OCI-LY3 (cell line): Measurements from ENCODE around the gene TUBGCP3.

Experiments
- H2AFZ ChIP-seq: fragments of 200-600, 300-600 bp; shearing (Covaris generic); 2 replicates; pipeline ENCODE4 v1.6.0; 2014; ENCODE audit warnings: antibody characterized with exemption, low read depth, low read length
- H3K27ac ChIP-seq: fragments of 200-600, 300-600 bp; sonication (generic); 2 replicates; pipeline ENCODE4 v1.5.1; 2014; ENCODE audit warnings: mild to moderate bottlenecking, low read length, moderate library complexity, mixed read lengths
- H3K27me3 ChIP-seq: fragments of 200-600, 300-600 bp; sonication (generic); 2 replicates; pipeline ENCODE4 v1.6.1; 2014; ENCODE audit warnings: low read depth, low read length, mixed read lengths
- H3K36me3 ChIP-seq: fragments of 200-600, 300-600 bp; sonication (generic); replicated peaks from 2 replicates; pipeline ENCODE3; 2014; ENCODE audit warnings: low read depth, low read length, mixed read lengths
- H3K4me1 ChIP-seq: fragments of 300-600, 200-600 bp; sonication (generic); 2 replicates; pipeline ENCODE4 v1.6.1; 2014; ENCODE audit warnings: low read length, mixed read lengths
- H3K4me2 ChIP-seq: fragments of 200-600, 300-600 bp; sonication (generic); 2 replicates; pipeline ENCODE4 v1.6.1; 2014; ENCODE audit warnings: low read length, mixed read lengths
- H3K4me3 ChIP-seq: fragments of 300-600, 200-600 bp; sonication (generic); 2 replicates; pipeline ENCODE4 v1.5.1; 2014; ENCODE audit warnings: antibody characterized with exemption, mild to moderate bottlenecking, low read length, moderate library complexity
- H3K79me2 ChIP-seq: fragments of 300-600, 200-600 bp; shearing (Covaris generic); 2 replicates; pipeline ENCODE4 v1.6.1; 2014; ENCODE audit warnings: mild to moderate bottlenecking, low read length, mixed read lengths
- H3K9ac ChIP-seq: fragments of 300-600, 200-600 bp; shearing (Covaris generic); 2 replicates; pipeline ENCODE4 v1.6.0; 2014; ENCODE audit warnings: mild to moderate bottlenecking, low read length, moderate library complexity
- H3K9me3 ChIP-seq: fragments of 200-600, 300-600 bp; shearing (Covaris generic); 2 replicates; pipeline ENCODE4 v1.6.1; 2014; ENCODE audit warnings: low read length, mixed read lengths; ENCODE audit not compliant: insufficient read depth
- H4K20me1 ChIP-seq: fragments of 200-600, 300-600 bp; sonication (generic); 2 replicates; pipeline ENCODE4 v1.6.1; 2016; ENCODE audit warnings: low read length, mixed read lengths; ENCODE audit not compliant: insufficient read depth
- CTCF ChIP-seq: fragments of 200-600, 300-600 bp; sonication (generic); IDR thresholded peaks from 2 replicates; pipeline ENCODE4 v1.5.1; 2014; ENCODE audit warnings: antibody characterized with exemption, low read length, low read depth
- EZH2phosphoT487 ChIP-seq: fragments of 200-600 bp; shearing (Covaris generic); IDR thresholded peaks from 2 replicates; pipeline ENCODE4 v1.6.1; 2018; ENCODE audit warnings: antibody characterized with exemption, mixed run types, low read depth

Gene TUBGCP3

GRCh38 chr13:112464720-112465119, 123.2 kb downstream of the TUBGCP3 start:
- no peak overlapping the region for H3K27ac ChIP-seq
- H3K9ac ChIP-seq = no peak overlapping the region
- no peaks in the 10 kb centered on the region for H3K4me1 ChIP-seq
- no peak overlapping the region for H2AFZ ChIP-seq
- H3K79me2 ChIP-seq = no peaks in the 10 kb centered on the region
- H3K4me3 ChIP-seq = no peak overlapping the region
- H4K20me1 ChIP-seq = no peaks in the 10 kb centered on the region
- TF ChIP-seq EZH2phosphoT487 = no peak
- no peak for TF ChIP-seq CTCF
- no peaks in the 10 kb centered on the region for H3K9me3 ChIP-seq
- no peak overlapping the region for H3K4me2 ChIP-seq
- H3K27me3 ChIP-seq = no peaks in the 10 kb centered on the region
- H3K36me3 ChIP-seq = peaks cover 15% of the 10 kb centered on the region

GRCh38 chr13:112462408-112462807, 125.5 kb downstream of the TUBGCP3 start:
- no peaks in the 10 kb centered on the region for H3K4me1 ChIP-seq
- H3K9me3 ChIP-seq = no peaks in the 10 kb centered on the region
- H3K36me3 ChIP-seq = peaks cover 15% of the 10 kb centered on the region
- H3K79me2 ChIP-seq = no peaks in the 10 kb centered on the region
- no peak overlapping the region for H3K27ac ChIP-seq
- H3K9ac ChIP-seq = no peak overlapping the region
- no peaks in the 10 kb centered on the region for H4K20me1 ChIP-seq
- no peak overlapping the region for H3K4me2 ChIP-seq
- H2AFZ ChIP-seq = no peak overlapping the region
- H3K4me3 ChIP-seq = no peak overlapping the region
- TF ChIP-seq EZH2phosphoT487 = no peak
- no peak for TF ChIP-seq CTCF
- H3K27me3 ChIP-seq = no peaks in the 10 kb centered on the region

GRCh38 chr13:112457485-112457884, 130.5 kb downstream of the TUBGCP3 start:
- H3K9ac ChIP-seq = no peak overlapping the region
- H3K4me1 ChIP-seq = no peaks in the 10 kb centered on the region
- no peak for TF ChIP-seq EZH2phosphoT487
- TF ChIP-seq CTCF = no peak
- H3K27ac ChIP-seq = no peak overlapping the region
- no peak overlapping the region for H3K4me2 ChIP-seq
- no peaks in the 10 kb centered on the region for H3K79me2 ChIP-seq
- no peak overlapping the region for H3K4me3 ChIP-seq
- no peaks in the 10 kb centered on the region for H4K20me1 ChIP-seq
- no peak overlapping the region for H2AFZ ChIP-seq
- H3K9me3 ChIP-seq = no peaks in the 10 kb centered on the region
- no peaks in the 10 kb centered on the region for H3K27me3 ChIP-seq
- peaks cover 11% of the 10 kb centered on the region for H3K36me3 ChIP-seq

GRCh38 chr13:112457081-112457480, 130.9 kb downstream of the TUBGCP3 start:
- Histone ChIP-seq H3K4me1 (no peaks in the 10 kb centered on the region), H3K36me3 (peaks cover 8% of the 10 kb centered on the region), H3K9me3 (no peaks in the 10 kb centered on the region), H3K4me3 (no peak overlapping the region), H4K20me1 (no peaks in the 10 kb centered on the region), H3K9ac (no peak overlapping the region), H3K4me2 (no peak overlapping the region), H3K27ac (no peak overlapping the region), H3K79me2 (no peaks in the 10 kb centered on the region), H3K27me3 (no peaks in the 10 kb centered on the region), H2AFZ (no peak overlapping the region)
- no peak for TF ChIP-seq CTCF
- TF ChIP-seq EZH2phosphoT487 = no peak
